Measurements from ENCODE around the gene GALNT1. TPM values are rescaled to one million over a fixed set of nuclear protein-coding genes. Genes with fewer than 3 reads are reported as not detected.

The GALNT1 gene
- total and polyA plus RNA-seq, 2 of the 4 experiments (the other 2 are of a cell fraction), result 24.9 to 43.9 TPM

- Histone ChIP-seq H3K9me3 (ENCODE audit: control insufficient read depth, insufficient read depth, low read length) (peaks cover 5% of the 10 kb centered on the region; the same call in 1 of the 2 replicates), H4K5ac (ENCODE audit: low read depth, low read length) (no peak overlapping the region), H2BK20ac (ENCODE audit: low read depth, low read length) (no peak overlapping the region), H3K9ac (ENCODE audit: low read depth, low read length) (no peak overlapping the region), H3K36me3 (ENCODE audit: control insufficient read depth, insufficient read depth, low read length) (no peaks in the 10 kb centered on the region; the same call in 1 of the 2 replicates), H3K18ac (ENCODE audit: low read depth, low read length) (no peak overlapping the region), H4K20me1 (ENCODE audit: insufficient read depth, low read length) (no peaks in the 10 kb centered on the region), H2BK15ac (ENCODE audit: low read depth, low read length) (no peak overlapping the region), H3K4ac (ENCODE audit: low read depth, low read length) (no peak overlapping the region), H4K91ac (ENCODE audit: insufficient read depth, low read depth, low read length) (no peak overlapping the region), H2BK120ac (ENCODE audit: low read depth, low read length) (no peak overlapping the region), H2AFZ (replicated peaks; ENCODE audit: low read length, poor library complexity) (no peak overlapping the region), H3K4me1 (ENCODE audit: control insufficient read depth, insufficient read depth, low read length) (no peaks in the 10 kb centered on the region), H2AK9ac (replicated peaks; ENCODE audit: low read depth, low read length, poor library complexity) (no peak overlapping the region), H3K79me1 (ENCODE audit: low read depth in 1 of 2, low read length in 2 of 2) (no peaks in the 10 kb centered on the region), H3K4me3 (ENCODE audit: insufficient read depth, low read depth, low read length) (no peak overlapping the region), H3K27ac (ENCODE audit: insufficient read depth, low read length) (no peak overlapping the region), H3K4me2 (ENCODE audit: low read depth, low read length) (no peak overlapping the region), H4K8ac (ENCODE audit: low read depth in 2 of 2, low read length in 2 of 2) (no peak overlapping the region), H3K27me3 (ENCODE audit: control insufficient read depth, insufficient read depth, low read length) (no peaks in the 10 kb centered on the region), H3K23ac (ENCODE audit: low read depth, low read length) (no peak overlapping the region), H3K9me1 (ENCODE audit: insufficient read depth, low read length) (no peaks in the 10 kb centered on the region), H2BK5ac (ENCODE audit: low read depth, low read length, poor library complexity, severe bottlenecking) (no peak overlapping the region), H3K14ac (replicated peaks; ENCODE audit: low read depth, low read length) (no peak overlapping the region), H3K56ac (ENCODE audit: extremely low read depth, insufficient read depth, low read length) (no peak overlapping the region), H2AK5ac (ENCODE audit: low read depth, low read length) (no peak overlapping the region)
- BruUV-seq (replicated peaks), result no TSS peak
- no CpG with 5 or more reads among the region's 5 CpGs for WGBS, 2 experiments (ENCODE audit: extremely low coverage in 2 of 2, insufficient read length in 1 of 2)
- in situ Hi-C loops (cut with MboI; ENCODE audit: low sequenced_read_pairs) (no loop called here), intact Hi-C loops (cut with micrococcal nuclease) (no loop called here), dilution Hi-C loops (cut with HindIII; ENCODE audit: low sequenced_read_pairs, unreplicated experiment) (no loop called here)
- CTCF ChIA-PET, result no interaction called here
- DNase-seq (no peak), ATAC-seq (ENCODE audit: low read depth) (no peak)
- POLR2A ChIA-PET (ENCODE audit: unreplicated experiment), result no interaction called here
- TF ChIP-seq POLR2A (IDR thresholded peaks at IDR 0.05; ENCODE audit: low read depth, low read length) (no peak), NFE2L2 (IDR thresholded peaks at IDR 0.05; ENCODE audit: low read depth, low read length) (no peak)
Measured at GRCh38 chr18:35717182-35717581, 135.6 kb downstream of the GALNT1 start.
